ENCODE data around the gene IL26. TPM values are rescaled to one million over a fixed set of nuclear protein-coding genes. Genes with fewer than 3 reads are reported as not detected.

The IL26 gene
- total RNA-seq, 1 donor from 2014 or later = not detected

DNA sequence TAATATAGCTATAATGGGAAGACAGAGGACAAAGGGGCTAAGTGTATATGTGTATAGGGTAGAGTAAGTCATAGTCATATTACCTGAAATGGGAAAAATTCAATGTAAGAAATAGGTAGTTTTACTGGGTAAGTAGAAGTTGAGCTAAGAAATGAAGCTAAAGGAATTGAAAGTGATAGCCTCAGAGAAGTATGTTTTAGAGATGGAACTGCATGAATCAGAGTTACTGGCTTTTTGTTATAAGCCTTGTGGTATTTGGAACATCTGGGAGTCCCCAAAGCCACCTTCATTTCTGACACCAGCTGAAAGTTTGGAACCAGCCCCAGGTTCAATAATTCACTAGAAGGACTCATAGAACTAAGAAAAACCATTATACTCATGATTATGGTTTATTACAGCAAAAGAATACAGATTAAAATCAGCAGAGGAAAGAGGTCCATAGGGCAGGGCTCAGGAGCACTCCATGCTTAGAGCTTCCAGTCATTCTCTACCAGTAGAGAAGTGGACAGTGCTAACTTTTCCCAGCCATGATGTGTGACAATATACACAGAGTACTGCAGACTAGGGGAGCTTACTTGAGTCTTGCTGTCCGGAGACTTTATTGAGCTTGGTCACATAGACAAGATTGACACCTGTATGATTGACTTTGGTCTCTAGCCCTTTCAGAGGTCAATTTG is 56.3 kb downstream of the IL26 start:
- H3K27me3 Mint-ChIP-seq (ENCODE audit: low read depth) = no peaks in the 10 kb centered on the region

DNA sequence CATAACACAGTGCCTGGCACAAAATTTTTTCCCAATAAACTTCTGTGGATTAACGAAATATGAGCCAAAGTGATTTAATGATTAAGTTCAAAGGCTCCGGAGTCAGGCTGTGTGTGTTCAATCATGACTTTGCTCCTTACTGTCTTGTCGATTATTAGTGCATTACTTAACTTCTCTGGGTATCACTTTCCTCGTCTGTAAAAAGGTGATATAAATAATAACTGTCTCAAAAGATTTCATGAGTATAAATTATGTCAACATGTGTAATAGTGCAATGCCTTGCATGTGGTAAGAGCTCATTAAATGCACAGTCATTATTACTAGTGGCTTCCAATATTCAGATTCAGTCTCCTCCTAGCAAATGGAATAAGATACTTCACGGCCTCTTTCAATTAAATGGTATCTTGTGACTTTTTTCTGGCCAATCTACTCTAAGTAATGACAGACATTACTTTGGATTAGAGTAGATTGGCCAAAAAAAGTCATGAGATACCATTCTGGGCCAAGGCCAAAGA is 59.2 kb downstream of the IL26 start:
- TF ChIP-seq, protein P1, sequence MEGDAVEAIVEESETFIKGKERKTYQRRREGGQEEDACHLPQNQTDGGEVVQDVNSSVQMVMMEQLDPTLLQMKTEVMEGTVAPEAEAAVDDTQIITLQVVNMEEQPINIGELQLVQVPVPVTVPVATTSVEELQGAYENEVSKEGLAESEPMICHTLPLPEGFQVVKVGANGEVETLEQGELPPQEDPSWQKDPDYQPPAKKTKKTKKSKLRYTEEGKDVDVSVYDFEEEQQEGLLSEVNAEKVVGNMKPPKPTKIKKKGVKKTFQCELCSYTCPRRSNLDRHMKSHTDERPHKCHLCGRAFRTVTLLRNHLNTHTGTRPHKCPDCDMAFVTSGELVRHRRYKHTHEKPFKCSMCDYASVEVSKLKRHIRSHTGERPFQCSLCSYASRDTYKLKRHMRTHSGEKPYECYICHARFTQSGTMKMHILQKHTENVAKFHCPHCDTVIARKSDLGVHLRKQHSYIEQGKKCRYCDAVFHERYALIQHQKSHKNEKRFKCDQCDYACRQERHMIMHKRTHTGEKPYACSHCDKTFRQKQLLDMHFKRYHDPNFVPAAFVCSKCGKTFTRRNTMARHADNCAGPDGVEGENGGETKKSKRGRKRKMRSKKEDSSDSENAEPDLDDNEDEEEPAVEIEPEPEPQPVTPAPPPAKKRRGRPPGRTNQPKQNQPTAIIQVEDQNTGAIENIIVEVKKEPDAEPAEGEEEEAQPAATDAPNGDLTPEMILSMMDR (conservative IDR thresholded peaks at IDR 0.05) = no peak

More for the DNA sequence above, 56.3 kb downstream of the IL26 start:
- Mint-ChIP-seq H3K4me1 (no peaks in the 10 kb centered on the region), H3K9me3 (no peaks in the 10 kb centered on the region), H3K4me3 (no peak overlapping the region), H3K36me3 (ENCODE audit: low read depth) (no peaks in the 10 kb centered on the region), H3K27ac (ENCODE audit: unreplicated experiment) (no peak overlapping the region)
- DNase-seq (ENCODE audit: low read depth, low spot score) = no peak
- TF ChIP-seq, protein P1 (conservative IDR thresholded peaks at IDR 0.05) = no peak

DNA sequence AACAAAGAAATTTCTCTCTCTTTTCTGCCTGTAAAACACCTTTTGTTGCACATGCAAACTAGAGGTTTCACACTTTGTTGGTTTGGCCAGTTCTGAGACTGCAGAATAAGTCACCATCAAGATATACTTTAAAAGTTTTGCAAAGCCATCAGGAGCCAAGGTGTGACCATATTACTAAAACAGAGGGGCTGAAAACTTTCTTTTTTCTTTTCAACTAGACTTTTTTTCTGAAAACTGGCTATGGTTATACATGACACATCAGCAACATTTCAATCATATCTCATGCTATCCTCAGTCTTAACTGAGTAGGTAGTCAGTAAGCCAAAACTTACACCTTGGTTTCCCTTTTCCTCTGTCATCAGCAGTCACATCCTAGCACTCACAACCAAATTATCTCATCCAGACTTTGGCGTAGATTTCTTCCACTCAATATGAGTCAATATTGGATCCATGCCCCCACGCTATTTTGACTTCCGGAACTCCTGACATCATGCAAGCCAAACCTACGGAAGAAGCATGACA is 62.0 kb downstream of the IL26 start:
- Mint-ChIP-seq H3K27me3 (ENCODE audit: low read depth) (no peaks in the 10 kb centered on the region), H3K36me3 (ENCODE audit: low read depth) (no peaks in the 10 kb centered on the region), H3K27ac (ENCODE audit: unreplicated experiment) (no peak overlapping the region), H3K4me1 (no peaks in the 10 kb centered on the region), H3K9me3 (no peaks in the 10 kb centered on the region), H3K4me3 (no peak overlapping the region)
- DNase-seq (ENCODE audit: low read depth, low spot score) = no peak
- TF ChIP-seq, protein P1 (conservative IDR thresholded peaks at IDR 0.05) = no peak

More for the DNA sequence above, 59.2 kb downstream of the IL26 start:
- Mint-ChIP-seq H3K27me3 (ENCODE audit: low read depth) (no peaks in the 10 kb centered on the region), H3K4me1 (no peaks in the 10 kb centered on the region), H3K27ac (ENCODE audit: unreplicated experiment) (no peak overlapping the region), H3K9me3 (no peaks in the 10 kb centered on the region), H3K4me3 (no peak overlapping the region), H3K36me3 (ENCODE audit: low read depth) (no peaks in the 10 kb centered on the region)
- DNase-seq (ENCODE audit: low read depth, low spot score) = no peak

DNA sequence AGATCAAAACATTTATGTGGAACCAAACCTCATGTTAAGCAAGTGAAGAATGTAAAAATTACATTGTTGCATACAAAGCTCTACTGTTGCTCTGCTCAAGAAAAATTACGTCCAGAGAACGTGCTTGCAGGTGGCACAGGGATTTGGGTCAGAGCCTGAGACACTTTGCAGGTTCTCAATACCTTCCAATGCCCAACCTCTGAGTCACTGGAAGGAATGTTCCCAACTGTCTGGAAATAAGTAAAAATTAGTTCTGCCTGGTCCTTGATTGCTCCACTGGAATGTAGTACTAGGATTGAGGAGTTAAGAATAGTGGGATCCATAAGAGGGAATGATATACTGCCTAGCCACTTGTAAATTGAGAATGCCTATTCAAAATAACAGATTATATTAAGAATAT is 63.2 kb downstream of the IL26 start:
- no peaks in the 10 kb centered on the region for H3K36me3 Mint-ChIP-seq (ENCODE audit: low read depth)
- no peaks in the 10 kb centered on the region for H3K27me3 Mint-ChIP-seq (ENCODE audit: low read depth)
- DNase-seq (ENCODE audit: low read depth, low spot score) = no peak
- no peak overlapping the region for H3K27ac Mint-ChIP-seq (ENCODE audit: unreplicated experiment)
- TF ChIP-seq, protein P1 (conservative IDR thresholded peaks at IDR 0.05) = no peak
- H3K9me3 Mint-ChIP-seq = no peaks in the 10 kb centered on the region
- H3K4me1 Mint-ChIP-seq = no peaks in the 10 kb centered on the region
- no peak overlapping the region for H3K4me3 Mint-ChIP-seq

DNA sequence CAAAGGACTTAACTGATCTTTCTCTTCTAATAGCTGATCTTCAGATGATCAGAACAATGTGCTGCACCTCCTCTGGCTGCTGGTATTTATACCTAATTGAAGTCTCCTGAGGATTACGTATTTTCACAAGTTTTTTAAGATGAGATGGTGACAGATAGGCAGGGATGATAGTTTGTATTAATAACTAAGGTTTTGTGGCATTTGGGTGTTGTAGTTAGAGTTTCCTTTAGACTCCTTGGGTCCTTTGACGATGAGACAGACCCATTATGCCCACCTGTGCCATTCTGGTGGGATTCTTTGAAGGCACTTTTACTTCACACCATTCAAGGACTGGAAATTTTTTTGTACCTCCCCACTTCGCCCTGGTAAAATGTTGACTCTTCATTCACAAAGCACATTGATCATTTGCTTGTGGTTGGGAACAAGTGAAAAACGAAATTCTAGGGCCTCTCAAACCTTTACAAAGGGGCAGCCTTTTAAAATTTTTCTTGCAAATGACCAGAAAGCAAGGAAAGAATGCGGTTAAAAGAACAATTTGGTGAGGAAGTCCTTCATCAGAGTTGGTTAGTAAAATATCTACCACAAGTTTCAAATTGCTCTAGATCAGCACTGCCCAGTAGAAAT is 65.8 kb downstream of the IL26 start, which contains the start of gene IFNG:
Gene IFNG (minus strand): TSS at position 60 of the 624 bp plus-strand sequence. CDS start 125 bp downstream, outside the sequence.
- no peak for DNase-seq (ENCODE audit: low read depth, low spot score)
- Mint-ChIP-seq H3K27ac (ENCODE audit: unreplicated experiment) (no peak within 1 kb of the TSS), H3K9me3 (no peaks in the 10 kb centered on the region), H3K27me3 (ENCODE audit: low read depth) (no peaks in the 10 kb centered on the region), H3K36me3 (ENCODE audit: low read depth) (no peaks in the 10 kb centered on the region), H3K4me3 (no peak within 1 kb of the TSS), H3K4me1 (no peaks in the 10 kb centered on the region)
- TF ChIP-seq, protein P1 (conservative IDR thresholded peaks at IDR 0.05) = no peak
